Measurements from ENCODE around the gene SH3RF3.
A peak's percentile ranks its signal among the peaks of the same experiment; 100 is the strongest.

GRCh38 chr2:109183871-109184270 lies 54.9 kb downstream of the SH3RF3 start:
- TF ChIP-seq SIN3A (IDR thresholded peaks at IDR 0.05; ENCODE audit: borderline replicate concordance, insufficient read depth, low read length) (no peak), REST (IDR thresholded peaks at IDR 0.05; ENCODE audit: insufficient read depth in 1 of 2, low read depth in 2 of 2, low read length in 2 of 2) (0 out of 4 replicates have a peak, but pooled peaks of 1 of the 2 experiments have one; percentile 48), POLR2AphosphoS5 (IDR thresholded peaks at IDR 0.05; ENCODE audit: low read depth, low read length) (no peak), TAF1 (IDR thresholded peaks at IDR 0.05; ENCODE audit: borderline replicate concordance, insufficient read depth, low read length) (no peak)
